ENCODE results near the gene FANCC. TPM values are rescaled to one million over a fixed set of nuclear protein-coding genes. Genes with fewer than 3 reads are reported as not detected.

The FANCC gene
- total and polyA plus RNA-seq, 5 donors from 2014 or later, result 2.8 to 7.5 (median 5.4) TPM

- H3K27me3 Mint-ChIP-seq, result no peaks in the 10 kb centered on the region
Measured at GRCh38 chr9:95249986-95250385, 67.5 kb downstream of the FANCC start.

GRCh38 chr9:95246547-95246946, 71.0 kb downstream of the FANCC start:
- Mint-ChIP-seq H3K27me3 (no peaks in the 10 kb centered on the region), H3K4me1 (peaks cover 0 to 6% (median 2%) of the 10 kb centered on the region in 4 donors), H3K36me3 (peaks cover 16% of the 10 kb centered on the region), H3K27ac (no peak overlapping the region), H3K4me3 (no peak overlapping the region), H3K9me3 (peaks cover 0 to 2% (median 0%) of the 10 kb centered on the region in 7 donors)
- no peak overlapping the region for H3K4me3 ChIP-seq (ENCODE audit: low read depth, low read length)
- no peaks in the 10 kb centered on the region for H3K9me3 ChIP-seq (ENCODE audit: control insufficient read depth in 2 of 2, low read length in 2 of 2)
- no peak for ATAC-seq (ENCODE audit: low read depth in 2 of 2)
- no peak for DNase-seq
- H3K36me3 ChIP-seq (ENCODE audit: control insufficient read depth, insufficient read depth, low read length), result peaks cover 9% of the 10 kb centered on the region
- H3K27ac ChIP-seq (ENCODE audit: insufficient read depth, low read length, poor library complexity, severe bottlenecking), result no peak overlapping the region
- H3K4me1 ChIP-seq (ENCODE audit: control insufficient read depth, insufficient read depth, low read length, poor library complexity, severe bottlenecking), result no peaks in the 10 kb centered on the region
- H3K27me3 ChIP-seq (ENCODE audit: control insufficient read depth, insufficient read depth, low read length), result no peaks in the 10 kb centered on the region

More at GRCh38 chr9:95249986-95250385, 67.5 kb downstream of the FANCC start:
- Histone ChIP-seq H3K4me3 (ENCODE audit: low read depth, low read length) (no peak overlapping the region), H3K9me3 (ENCODE audit: control insufficient read depth in 2 of 2, low read length in 2 of 2) (no peaks in the 10 kb centered on the region), H3K36me3 (ENCODE audit: control insufficient read depth, insufficient read depth, low read length) (peaks cover 9% of the 10 kb centered on the region), H3K27me3 (ENCODE audit: control insufficient read depth, insufficient read depth, low read length) (no peaks in the 10 kb centered on the region), H3K27ac (ENCODE audit: insufficient read depth, low read length, poor library complexity, severe bottlenecking) (no peak overlapping the region), H3K4me1 (ENCODE audit: control insufficient read depth, insufficient read depth, low read length, poor library complexity, severe bottlenecking) (no peaks in the 10 kb centered on the region)
- Mint-ChIP-seq H3K9me3 (peaks cover 0 to 2% (median 0%) of the 10 kb centered on the region in 7 donors), H3K27ac (no peak overlapping the region), H3K4me1 (peaks cover 0 to 6% (median 2%) of the 10 kb centered on the region in 4 donors), H3K36me3 (peaks cover 13% of the 10 kb centered on the region), H3K4me3 (no peak overlapping the region)
- ATAC-seq (ENCODE audit: low read depth in 2 of 2) (no peak), DNase-seq (no peak)

GRCh38 chr9:95242613-95243012, 74.9 kb downstream of the FANCC start:
- Histone ChIP-seq H3K27ac (ENCODE audit: insufficient read depth, low read length, poor library complexity, severe bottlenecking) (no peak overlapping the region), H3K36me3 (ENCODE audit: control insufficient read depth, insufficient read depth, low read length) (peaks cover 7% of the 10 kb centered on the region), H3K4me1 (ENCODE audit: control insufficient read depth, insufficient read depth, low read length, poor library complexity, severe bottlenecking) (no peaks in the 10 kb centered on the region), H3K27me3 (ENCODE audit: control insufficient read depth, insufficient read depth, low read length) (no peaks in the 10 kb centered on the region), H3K4me3 (ENCODE audit: low read depth, low read length) (no peak overlapping the region), H3K9me3 (ENCODE audit: control insufficient read depth in 2 of 2, low read length in 2 of 2) (no peaks in the 10 kb centered on the region)
- Mint-ChIP-seq H3K27ac (no peak overlapping the region), H3K27me3 (no peaks in the 10 kb centered on the region), H3K9me3 (peaks cover 0 to 2% (median 0%) of the 10 kb centered on the region in 7 donors), H3K4me1 (no peaks in the 10 kb centered on the region), H3K36me3 (peaks cover 19% of the 10 kb centered on the region), H3K4me3 (no peak overlapping the region)
- DNase-seq (no peak), ATAC-seq (ENCODE audit: low read depth in 2 of 2) (no peak)

GRCh38 chr9:95239071-95239470, 78.4 kb downstream of the FANCC start:
- Histone ChIP-seq H3K27me3 (ENCODE audit: control insufficient read depth, insufficient read depth, low read length) (no peaks in the 10 kb centered on the region), H3K4me1 (ENCODE audit: control insufficient read depth, insufficient read depth, low read length, poor library complexity, severe bottlenecking) (no peaks in the 10 kb centered on the region), H3K27ac (ENCODE audit: insufficient read depth, low read length, poor library complexity, severe bottlenecking) (no peak overlapping the region), H3K36me3 (ENCODE audit: control insufficient read depth, insufficient read depth, low read length) (no peaks in the 10 kb centered on the region), H3K4me3 (ENCODE audit: low read depth, low read length) (no peak overlapping the region), H3K9me3 (ENCODE audit: control insufficient read depth in 2 of 2, low read length in 2 of 2) (no peaks in the 10 kb centered on the region)
- H3K27me3 Mint-ChIP-seq, result no peaks in the 10 kb centered on the region
- no peak overlapping the region for H3K4me3 Mint-ChIP-seq
- no peak overlapping the region for H3K27ac Mint-ChIP-seq
- peaks cover 14% of the 10 kb centered on the region for H3K36me3 Mint-ChIP-seq
- DNase-seq, result no peak
- no peaks in the 10 kb centered on the region for H3K4me1 Mint-ChIP-seq
- peaks cover 0 to 1% (median 0%) of the 10 kb centered on the region in 7 donors for H3K9me3 Mint-ChIP-seq
- ATAC-seq (ENCODE audit: low read depth in 2 of 2), result no peak

- peaks cover 19% of the 10 kb centered on the region for H3K36me3 Mint-ChIP-seq
- Histone ChIP-seq H3K36me3 (ENCODE audit: control insufficient read depth, insufficient read depth, low read length) (no peaks in the 10 kb centered on the region), H3K4me3 (ENCODE audit: low read depth, low read length) (no peak overlapping the region), H3K9me3 (ENCODE audit: control insufficient read depth in 2 of 2, low read length in 2 of 2) (no peaks in the 10 kb centered on the region), H3K4me1 (ENCODE audit: control insufficient read depth, insufficient read depth, low read length, poor library complexity, severe bottlenecking) (no peaks in the 10 kb centered on the region), H3K27me3 (ENCODE audit: control insufficient read depth, insufficient read depth, low read length) (no peaks in the 10 kb centered on the region), H3K27ac (ENCODE audit: insufficient read depth, low read length, poor library complexity, severe bottlenecking) (no peak overlapping the region)
- no peaks in the 10 kb centered on the region for H3K27me3 Mint-ChIP-seq
- ATAC-seq (ENCODE audit: low read depth in 2 of 2) (no peak), DNase-seq (no peak)
- no peaks in the 10 kb centered on the region for H3K4me1 Mint-ChIP-seq
- H3K4me3 Mint-ChIP-seq, result no peak overlapping the region
- H3K27ac Mint-ChIP-seq, result no peak overlapping the region
- H3K9me3 Mint-ChIP-seq, result no peaks in the 10 kb centered on the region
Measured at GRCh38 chr9:95237336-95237735, 80.2 kb downstream of the FANCC start.

GRCh38 chr9:95230046-95230445, 87.5 kb downstream of the FANCC start:
- no peak for DNase-seq
- H3K27ac ChIP-seq (ENCODE audit: insufficient read depth, low read length, poor library complexity, severe bottlenecking), result no peak overlapping the region
- no peak overlapping the region for H3K4me3 ChIP-seq (ENCODE audit: low read depth, low read length)
- Mint-ChIP-seq H3K27ac (peak overlapping the region in 1 of 3 donors; percentile 12), H3K9me3 (peaks cover 0 to 2% (median 0%) of the 10 kb centered on the region in 7 donors), H3K36me3 (peaks cover 21% of the 10 kb centered on the region), H3K4me1 (no peaks in the 10 kb centered on the region), H3K4me3 (no peak overlapping the region), H3K27me3 (no peaks in the 10 kb centered on the region)
- no peaks in the 10 kb centered on the region for H3K9me3 ChIP-seq (ENCODE audit: control insufficient read depth in 2 of 2, low read length in 2 of 2)
- H3K27me3 ChIP-seq (ENCODE audit: control insufficient read depth, insufficient read depth, low read length), result no peaks in the 10 kb centered on the region
- no peaks in the 10 kb centered on the region for H3K4me1 ChIP-seq (ENCODE audit: control insufficient read depth, insufficient read depth, low read length, poor library complexity, severe bottlenecking)
- no peaks in the 10 kb centered on the region for H3K36me3 ChIP-seq (ENCODE audit: control insufficient read depth, insufficient read depth, low read length)
- no peak for ATAC-seq (ENCODE audit: low read depth in 2 of 2)

- Histone ChIP-seq H3K9me3 (ENCODE audit: control insufficient read depth in 2 of 2, low read length in 2 of 2) (no peaks in the 10 kb centered on the region), H3K27ac (ENCODE audit: insufficient read depth, low read length, poor library complexity, severe bottlenecking) (no peak overlapping the region), H3K4me1 (ENCODE audit: control insufficient read depth, insufficient read depth, low read length, poor library complexity, severe bottlenecking) (no peaks in the 10 kb centered on the region), H3K27me3 (ENCODE audit: control insufficient read depth, insufficient read depth, low read length) (no peaks in the 10 kb centered on the region), H3K36me3 (ENCODE audit: control insufficient read depth, insufficient read depth, low read length) (no peaks in the 10 kb centered on the region), H3K4me3 (ENCODE audit: low read depth, low read length) (no peak overlapping the region)
- no peaks in the 10 kb centered on the region for H3K4me1 Mint-ChIP-seq
- peak overlapping the region in 1 of 3 donors; percentile 92 for H3K27ac Mint-ChIP-seq
- ATAC-seq (ENCODE audit: low read depth in 2 of 2) (no peak), DNase-seq (no peak)
- H3K9me3 Mint-ChIP-seq, result peaks cover 0 to 2% (median 0%) of the 10 kb centered on the region in 7 donors
- no peak overlapping the region for H3K4me3 Mint-ChIP-seq
- no peaks in the 10 kb centered on the region for H3K27me3 Mint-ChIP-seq
- peaks cover 15% of the 10 kb centered on the region for H3K36me3 Mint-ChIP-seq
Measured at GRCh38 chr9:95229230-95229915, 88.1 kb downstream of the FANCC start.

GRCh38 chr9:95226921-95227320, 90.6 kb downstream of the FANCC start:
- no peak overlapping the region for H3K27ac Mint-ChIP-seq
- Histone ChIP-seq H3K27me3 (ENCODE audit: control insufficient read depth, insufficient read depth, low read length) (no peaks in the 10 kb centered on the region), H3K27ac (ENCODE audit: insufficient read depth, low read length, poor library complexity, severe bottlenecking) (no peak overlapping the region), H3K9me3 (ENCODE audit: control insufficient read depth in 2 of 2, low read length in 2 of 2) (no peaks in the 10 kb centered on the region), H3K4me3 (ENCODE audit: low read depth, low read length) (no peak overlapping the region), H3K4me1 (ENCODE audit: control insufficient read depth, insufficient read depth, low read length, poor library complexity, severe bottlenecking) (no peaks in the 10 kb centered on the region), H3K36me3 (ENCODE audit: control insufficient read depth, insufficient read depth, low read length) (no peaks in the 10 kb centered on the region)
- peaks cover 0 to 2% (median 0%) of the 10 kb centered on the region in 4 donors for H3K4me1 Mint-ChIP-seq
- peaks cover 0 to 2% (median 0%) of the 10 kb centered on the region in 7 donors for H3K9me3 Mint-ChIP-seq
- ATAC-seq (ENCODE audit: low read depth in 2 of 2), result no peak
- no peak overlapping the region for H3K4me3 Mint-ChIP-seq
- no peak for DNase-seq
- peaks cover 9% of the 10 kb centered on the region for H3K36me3 Mint-ChIP-seq
- no peaks in the 10 kb centered on the region for H3K27me3 Mint-ChIP-seq

Data from CD4-positive, CD25-positive, alpha-beta regulatory T cell (primary cell).